ENCODE measurements around the gene MECR.

MECR gene, protein sequence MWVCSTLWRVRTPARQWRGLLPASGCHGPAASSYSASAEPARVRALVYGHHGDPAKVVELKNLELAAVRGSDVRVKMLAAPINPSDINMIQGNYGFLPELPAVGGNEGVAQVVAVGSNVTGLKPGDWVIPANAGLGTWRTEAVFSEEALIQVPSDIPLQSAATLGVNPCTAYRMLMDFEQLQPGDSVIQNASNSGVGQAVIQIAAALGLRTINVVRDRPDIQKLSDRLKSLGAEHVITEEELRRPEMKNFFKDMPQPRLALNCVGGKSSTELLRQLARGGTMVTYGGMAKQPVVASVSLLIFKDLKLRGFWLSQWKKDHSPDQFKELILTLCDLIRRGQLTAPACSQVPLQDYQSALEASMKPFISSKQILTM

DNA sequence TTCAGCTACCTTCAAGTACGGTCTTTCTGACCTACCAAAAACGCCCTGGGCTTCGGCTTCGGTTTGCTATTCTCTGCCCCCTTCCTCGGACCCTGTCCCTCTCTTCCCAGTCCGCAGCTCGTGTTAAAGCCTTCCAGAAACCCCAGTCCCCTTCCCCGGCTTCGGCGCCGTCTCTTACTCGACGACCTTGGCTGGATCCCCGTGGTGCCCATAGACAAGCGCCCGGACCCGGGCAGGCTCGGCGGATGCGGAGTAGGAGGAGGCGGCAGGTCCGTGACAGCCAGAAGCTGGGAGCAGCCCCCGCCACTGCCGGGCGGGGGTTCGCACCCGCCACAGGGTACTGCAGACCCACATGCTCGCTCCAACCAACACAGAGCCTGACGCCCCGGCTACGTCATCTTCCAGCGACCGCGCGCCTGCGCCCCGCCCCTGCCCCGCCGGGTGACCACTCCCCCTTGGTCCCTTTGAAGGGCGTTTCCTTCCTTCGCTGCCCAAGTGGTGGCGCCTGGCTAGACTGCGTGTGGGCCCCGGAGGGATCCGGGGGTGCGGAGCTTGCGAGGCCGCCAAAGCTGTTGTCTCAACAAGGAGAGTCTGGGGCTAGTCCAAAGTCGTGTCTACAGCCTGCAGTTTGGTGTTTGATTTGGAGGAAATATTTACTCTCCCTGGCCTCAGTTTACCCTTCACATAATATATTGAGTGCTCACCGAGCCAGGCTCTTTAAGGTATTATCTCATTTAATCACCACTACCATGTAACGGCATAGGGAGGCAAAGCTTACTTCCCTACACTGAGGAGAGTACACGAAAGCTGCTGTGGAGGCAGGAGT, at the start of gene MECR:
Gene MECR (minus strand): TSS at position 382 of the 826 bp plus-strand sequence. CDS start 28 bp downstream, at position 354.
- DNase-seq: peak; percentile 96

DNA sequence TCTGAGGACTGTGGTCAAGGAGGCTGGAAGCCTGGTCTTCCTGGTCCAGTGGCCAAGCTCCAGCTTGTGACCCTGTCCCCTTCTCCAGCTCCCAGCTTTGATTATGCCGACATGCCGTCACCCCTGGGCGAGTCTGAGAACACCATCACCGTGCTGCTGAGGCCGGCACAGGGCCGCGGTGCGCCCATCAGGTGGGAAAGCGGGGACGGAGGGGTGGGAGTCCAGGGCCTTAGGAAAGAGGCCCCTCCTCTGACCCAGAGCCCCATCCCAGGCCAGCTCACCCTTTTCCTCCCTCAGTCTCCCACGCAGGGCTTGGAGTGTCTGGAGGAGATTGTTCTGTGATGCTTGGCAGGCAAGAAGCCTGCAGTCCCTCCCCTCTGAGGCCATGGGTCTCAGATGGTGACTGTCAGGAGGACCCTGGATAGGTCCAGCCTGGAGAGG, 49.2 kb upstream of the MECR start:
- no peak for DNase-seq

DNA sequence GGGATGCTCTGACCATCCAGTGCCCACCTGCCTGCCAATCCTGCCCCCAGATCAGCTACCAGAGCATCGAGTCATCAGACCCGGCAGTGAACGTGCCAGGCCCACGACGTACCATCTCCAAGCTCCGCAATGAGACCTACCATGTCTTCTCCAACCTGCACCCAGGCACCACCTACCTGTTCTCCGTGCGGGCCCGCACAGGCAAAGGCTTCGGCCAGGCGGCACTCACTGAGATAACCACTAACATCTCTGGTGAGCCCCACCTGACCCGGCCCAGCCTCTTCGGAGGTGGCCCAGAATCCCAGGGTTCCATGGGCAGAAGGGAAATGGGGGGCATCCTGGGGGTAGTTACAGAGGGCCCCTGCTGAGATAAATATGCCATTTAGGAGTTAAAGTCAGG, 48.7 kb upstream of the MECR start:
- DNase-seq: no peak

DNA sequence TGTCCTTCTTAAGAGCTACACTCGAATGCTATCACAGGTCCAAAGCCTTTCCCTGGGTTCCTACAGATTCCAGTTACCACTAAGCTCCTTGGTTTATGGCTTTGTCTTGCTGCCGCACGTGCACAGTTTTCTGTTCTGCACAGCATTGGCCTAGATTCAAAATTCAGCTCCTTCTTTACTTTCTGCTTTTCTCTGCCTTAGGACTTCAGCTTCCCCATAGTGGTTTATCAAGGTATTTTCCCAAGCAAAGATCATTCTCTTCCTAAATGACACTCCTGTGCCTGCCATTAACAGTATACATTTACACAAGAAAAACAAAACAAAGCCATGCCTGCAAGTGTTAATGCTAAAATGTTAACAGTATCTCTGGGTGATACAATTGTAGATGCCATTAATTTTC, 47.4 kb upstream of the MECR start:
- no peak for DNase-seq

DNA sequence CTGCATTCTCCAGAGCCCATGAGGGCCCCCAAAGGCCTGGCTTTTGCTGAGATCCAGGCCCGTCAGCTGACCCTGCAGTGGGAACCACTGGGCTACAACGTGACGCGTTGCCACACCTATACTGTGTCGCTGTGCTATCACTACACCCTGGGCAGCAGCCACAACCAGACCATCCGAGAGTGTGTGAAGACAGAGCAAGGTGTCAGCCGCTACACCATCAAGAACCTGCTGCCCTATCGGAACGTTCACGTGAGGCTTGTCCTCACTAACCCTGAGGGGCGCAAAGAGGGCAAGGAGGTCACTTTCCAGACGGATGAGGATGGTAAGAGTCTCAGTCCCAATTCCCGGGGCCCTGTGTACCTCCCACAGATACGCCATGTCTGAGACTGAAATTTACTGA, 44.7 kb upstream of the MECR start:
- no peak for DNase-seq

DNA sequence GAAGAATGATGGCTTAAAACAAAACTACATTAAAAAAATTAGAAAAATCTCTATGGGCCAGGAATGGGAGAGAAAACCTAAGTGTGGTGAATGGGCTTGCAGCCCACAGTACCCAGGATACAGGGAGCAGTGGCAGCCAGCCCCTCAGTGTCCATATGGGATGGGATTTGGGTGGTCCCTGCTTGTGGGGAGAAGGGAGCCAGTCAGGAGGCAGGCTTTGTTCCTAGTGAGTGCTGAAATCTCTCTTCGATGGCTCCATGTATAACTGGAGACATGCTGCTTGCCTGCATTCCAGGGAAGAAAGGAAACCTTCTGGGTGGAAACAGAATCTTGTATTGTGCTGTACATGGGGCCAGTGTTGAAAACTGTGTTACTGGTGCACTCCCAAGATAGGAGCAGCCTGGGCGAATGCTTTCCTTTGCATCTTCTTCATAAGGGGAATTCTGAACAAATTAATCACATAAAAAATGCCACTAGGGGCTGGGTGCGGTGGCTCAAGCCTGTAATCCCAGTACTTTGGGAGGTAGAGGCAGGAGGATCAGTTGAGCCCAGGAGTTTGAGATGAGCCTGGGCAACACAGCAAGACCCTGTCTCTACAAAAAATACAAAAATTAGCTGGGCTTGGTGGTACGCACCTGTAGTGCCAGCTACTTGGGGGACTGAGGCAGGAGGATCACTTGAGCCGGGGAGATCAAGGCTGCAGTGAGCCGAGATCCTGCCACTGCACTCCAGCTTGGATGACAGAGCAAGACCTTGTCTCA, 41.6 kb upstream of the MECR start:
- DNase-seq: no peak

DNA sequence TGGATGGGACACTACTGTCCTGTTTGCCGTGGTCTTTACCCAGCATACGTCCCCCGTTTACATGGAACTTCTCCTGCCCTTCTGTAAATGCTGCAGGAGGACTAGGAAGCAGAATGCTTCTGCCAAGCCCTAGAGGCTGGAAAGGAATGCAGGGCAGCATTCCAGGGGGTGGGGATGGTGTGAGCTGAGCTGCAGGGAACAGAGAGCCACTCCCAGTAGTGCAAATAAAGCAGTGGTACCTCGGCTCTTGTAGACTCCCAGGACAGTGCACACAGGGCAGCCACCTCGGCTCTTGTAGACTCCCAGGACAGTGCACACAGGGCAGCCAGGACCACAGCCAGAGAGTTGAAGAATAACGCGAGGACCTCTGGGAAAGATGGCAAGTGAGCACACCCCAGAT, 41.0 kb upstream of the MECR start:
- no peak for DNase-seq

DNA sequence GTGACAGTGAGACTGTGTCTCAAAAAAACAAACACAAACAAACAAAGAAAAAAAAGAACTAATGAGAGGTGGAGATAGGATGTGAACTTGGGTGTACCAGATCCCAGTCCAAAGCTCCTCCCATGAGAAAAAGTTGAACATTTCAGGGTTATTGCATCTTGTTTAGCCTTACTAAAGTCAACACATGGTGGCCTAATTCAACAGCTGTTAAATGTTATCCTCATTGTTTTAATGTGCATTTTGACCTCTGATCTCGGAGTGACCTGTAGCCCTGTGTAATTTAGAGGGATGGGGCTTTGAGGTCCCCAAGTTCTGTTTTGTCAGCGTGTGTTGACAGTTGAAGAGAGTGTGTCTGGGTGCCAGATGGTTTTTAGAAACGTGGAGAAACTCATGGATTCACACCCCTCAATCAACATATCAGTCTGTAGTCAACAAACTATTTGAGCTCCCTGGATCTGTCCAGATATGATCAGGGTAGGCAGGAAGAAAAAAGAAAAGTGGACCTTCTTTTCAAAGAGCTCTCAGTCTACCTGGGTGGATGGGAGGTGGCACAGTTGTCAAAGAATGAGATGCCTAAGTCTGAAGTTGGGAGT, 40.3 kb upstream of the MECR start:
- no peak for DNase-seq

DNA sequence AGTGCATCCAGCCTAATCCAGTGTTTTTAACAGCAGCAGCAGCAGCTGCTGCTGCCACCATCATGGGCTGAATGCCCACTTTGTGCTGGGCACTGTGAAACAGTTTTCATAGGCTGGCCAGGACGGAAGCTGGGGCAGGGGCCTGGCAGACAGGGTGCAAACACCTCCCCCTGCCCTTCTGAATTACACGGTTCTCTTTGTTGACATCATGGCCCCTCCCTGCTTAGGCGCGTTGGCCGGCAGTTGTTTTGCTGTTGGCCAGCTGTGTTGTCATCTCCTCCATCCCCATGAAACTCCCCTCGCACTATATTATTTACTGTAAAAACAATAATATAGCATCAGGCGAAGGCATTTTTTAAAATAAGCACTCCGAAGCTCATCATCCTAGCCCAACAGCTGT, 38.6 kb upstream of the MECR start:
- DNase-seq: no peak

DNA sequence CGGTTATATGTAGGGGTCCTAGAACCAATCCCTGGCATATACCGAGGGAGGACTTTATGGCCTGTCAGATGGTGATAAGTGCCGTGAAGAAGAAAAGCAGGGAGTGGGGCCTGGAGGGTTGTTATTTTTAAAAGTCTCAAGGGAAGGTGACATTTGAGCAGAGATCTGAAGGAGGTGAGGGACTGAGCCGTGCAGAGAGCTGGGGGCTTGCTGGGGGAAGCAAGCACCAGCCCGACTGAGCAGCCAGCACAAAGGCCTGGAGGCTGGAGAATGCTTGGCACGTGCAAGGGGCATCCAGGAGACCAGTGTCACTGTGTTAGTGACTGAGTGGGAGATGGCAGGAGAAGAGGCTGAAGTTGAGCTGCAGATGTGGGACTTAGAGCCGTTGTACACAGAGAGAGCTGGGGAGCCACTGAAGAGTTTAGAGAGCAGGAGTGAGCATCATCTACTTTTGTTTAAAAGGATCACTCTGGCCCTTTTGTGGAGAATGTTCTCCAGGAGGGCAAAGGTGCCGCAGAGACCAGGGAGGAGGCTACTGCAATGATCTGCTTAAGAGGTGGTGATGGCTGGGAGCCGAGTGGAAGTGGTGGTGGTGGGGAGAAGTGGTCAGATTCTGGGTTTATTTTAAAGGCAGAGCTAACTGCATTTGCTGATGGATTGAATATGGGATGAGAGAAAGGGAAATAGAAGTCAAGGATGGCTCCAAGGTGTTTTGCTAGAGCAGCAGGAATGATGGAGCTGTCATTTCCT, 36.8 kb upstream of the MECR start:
- DNase-seq: no peak

DNA sequence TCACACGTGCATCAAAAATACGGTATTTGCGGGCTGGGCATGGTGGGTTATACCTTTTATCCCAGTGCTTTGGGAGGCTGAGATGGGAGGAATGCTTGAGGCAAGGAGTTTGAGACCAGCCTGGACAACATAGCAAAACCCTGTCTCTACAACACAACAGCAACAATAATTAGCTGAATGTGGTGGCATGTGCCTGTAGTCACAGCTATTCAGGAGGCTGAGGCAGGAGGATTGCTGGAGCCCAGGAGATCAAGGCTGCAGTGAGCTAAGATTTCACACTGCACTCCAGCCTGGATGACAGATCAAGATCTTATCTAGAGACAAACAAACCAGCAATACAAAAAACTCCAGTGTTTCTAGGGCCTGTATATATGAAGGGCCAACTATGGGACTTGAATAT, 36.2 kb upstream of the MECR start:
- no peak for DNase-seq

DNA sequence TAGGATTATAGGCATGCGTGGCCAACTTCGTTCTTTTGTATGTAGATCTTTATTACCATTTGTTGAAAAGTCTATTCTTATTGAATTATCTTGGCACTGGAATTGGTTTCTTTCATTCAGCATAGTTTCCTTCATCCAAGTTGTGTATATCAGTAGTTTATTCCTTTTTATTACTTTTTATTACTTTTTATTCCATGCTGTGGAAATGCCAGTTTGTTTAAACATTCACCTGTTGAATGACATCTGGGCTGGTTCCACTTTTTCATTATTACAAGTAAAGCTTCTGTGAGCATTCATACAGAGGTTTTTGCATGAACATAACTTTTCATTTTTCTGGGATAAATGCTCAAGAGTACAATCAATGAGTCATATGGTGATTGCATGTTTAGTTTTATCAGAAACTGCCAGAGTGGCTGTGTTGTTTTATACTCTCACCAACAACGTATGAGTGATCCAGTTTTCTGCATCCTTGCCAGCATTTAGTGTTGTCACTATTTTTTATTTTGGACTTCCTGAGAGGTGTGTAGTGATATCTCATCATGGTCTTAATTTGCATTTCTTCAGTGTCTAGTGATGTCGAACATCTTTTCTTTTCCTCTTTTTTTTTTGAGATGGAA, 34.1 kb upstream of the MECR start:
- DNase-seq: no peak

DNA sequence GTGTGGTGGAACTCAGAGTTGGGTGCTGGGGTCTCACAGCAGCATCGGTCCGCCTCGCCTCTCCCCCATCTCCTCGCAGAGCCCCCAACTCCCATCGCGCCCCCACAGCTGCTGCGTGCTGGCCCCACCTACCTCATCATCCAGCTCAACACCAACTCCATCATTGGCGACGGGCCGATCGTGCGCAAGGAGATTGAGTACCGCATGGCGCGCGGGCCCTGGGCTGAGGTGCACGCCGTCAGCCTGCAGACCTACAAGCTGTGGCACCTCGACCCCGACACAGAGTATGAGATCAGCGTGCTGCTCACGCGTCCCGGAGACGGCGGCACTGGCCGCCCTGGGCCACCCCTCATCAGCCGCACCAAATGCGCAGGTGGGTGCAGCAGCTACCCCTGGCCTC, 29.8 kb upstream of the MECR start:
- no peak for DNase-seq

DNA sequence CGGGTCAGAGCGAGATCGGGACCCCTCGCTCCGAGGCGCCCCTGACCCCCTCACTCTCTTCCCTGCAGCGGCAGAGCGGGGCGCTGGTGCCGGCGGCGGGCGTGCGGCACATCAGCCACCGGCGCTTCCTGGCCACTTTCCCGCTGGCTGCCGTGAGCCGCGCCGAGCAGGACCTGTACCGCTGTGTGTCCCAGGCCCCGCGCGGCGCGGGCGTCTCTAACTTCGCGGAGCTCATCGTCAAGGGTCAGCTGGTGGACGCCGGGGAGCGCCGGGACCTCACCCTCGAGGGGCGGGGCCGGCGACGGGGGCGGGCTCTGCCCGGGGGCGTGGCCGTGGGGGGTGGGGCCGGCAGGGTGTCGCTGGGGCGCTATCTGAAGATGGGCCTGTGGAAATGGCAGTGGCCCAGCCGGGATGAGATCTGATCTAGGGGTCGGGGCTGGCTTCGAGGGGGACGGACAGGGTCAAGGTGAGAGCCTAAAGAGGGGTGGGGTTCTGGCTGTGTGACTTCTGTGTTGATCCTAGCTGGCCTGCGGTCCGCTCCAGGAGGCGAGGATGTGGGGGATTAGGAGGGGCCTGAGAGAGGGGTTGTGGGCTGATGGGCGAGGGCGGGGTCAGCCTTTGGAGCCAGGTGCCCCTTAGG, 29.2 kb upstream of the MECR start:
- DNase-seq: peak; percentile 22

DNA sequence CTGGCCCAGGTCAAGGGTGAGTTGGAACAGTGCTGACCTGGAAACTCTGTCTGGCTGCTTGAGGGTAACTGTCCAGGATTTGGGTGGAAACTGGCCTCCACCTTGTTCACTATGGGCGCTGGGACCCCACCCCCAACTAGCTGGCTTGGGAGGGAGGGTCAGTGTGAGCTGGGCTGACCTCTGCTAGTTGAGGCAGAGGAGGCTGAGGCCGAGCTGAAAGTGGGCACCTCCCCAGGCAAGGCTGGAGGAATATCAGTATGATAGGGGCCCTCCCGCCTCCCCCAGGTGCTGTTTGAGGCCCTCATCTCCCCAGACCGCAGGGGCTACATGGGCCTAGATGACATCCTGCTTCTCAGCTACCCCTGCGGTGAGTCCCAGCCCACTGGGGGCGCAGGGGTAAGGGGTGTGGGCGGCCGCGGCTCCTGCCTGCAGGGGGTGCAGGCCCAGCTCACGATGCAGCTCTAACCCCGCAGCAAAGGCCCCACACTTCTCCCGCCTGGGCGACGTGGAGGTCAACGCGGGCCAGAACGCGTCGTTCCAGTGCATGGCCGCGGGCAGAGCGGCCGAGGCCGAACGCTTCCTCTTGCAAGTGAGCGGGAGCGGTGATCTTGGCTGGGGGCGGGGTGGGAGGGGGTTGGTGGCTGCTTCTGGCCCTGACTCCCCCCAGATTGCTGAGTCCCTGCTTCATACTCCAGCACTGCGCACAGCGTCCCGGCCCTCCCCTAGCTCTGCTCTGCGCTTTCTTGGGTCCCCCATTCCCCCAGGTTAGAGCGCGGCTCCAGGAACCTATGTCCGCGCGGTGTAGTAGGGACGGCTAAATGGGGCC, 28.5 kb upstream of the MECR start:
- DNase-seq: no peak

DNA sequence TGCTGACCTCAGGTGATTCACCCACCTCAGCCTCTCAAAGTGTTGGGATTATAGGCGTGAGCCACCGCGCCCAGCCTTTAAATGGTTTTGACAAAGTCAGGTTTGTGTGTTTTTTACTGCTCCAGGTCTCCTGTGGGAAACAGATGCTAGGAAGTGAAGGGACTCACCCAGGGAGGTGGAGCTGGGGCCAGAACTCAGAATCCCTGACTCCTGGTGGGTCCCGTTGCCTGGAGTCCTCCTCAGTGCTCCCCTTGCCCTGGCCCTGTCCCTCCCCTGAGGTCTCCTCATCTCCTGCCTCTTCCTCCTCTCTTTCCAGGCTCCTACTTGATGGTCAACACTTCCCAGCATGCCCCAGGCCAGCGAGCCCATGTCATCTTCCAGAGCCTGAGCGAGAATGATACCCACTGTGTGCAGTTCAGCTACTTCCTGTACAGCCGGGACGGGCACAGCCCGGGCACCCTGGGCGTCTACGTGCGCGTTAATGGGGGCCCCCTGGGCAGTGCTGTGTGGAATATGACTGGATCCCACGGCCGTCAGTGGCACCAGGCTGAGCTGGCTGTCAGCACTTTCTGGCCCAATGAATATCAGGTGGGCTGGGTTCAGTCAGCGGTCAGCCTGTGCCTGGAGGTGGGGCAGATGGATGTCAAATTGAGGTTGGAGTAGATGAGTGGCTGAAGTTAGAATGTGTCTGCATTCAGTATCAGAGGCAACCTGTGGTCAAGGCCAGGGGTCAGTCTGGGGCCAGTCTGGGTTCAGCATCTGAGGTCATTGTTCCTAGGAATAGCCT, 27.6 kb upstream of the MECR start:
- no peak for DNase-seq

DNA sequence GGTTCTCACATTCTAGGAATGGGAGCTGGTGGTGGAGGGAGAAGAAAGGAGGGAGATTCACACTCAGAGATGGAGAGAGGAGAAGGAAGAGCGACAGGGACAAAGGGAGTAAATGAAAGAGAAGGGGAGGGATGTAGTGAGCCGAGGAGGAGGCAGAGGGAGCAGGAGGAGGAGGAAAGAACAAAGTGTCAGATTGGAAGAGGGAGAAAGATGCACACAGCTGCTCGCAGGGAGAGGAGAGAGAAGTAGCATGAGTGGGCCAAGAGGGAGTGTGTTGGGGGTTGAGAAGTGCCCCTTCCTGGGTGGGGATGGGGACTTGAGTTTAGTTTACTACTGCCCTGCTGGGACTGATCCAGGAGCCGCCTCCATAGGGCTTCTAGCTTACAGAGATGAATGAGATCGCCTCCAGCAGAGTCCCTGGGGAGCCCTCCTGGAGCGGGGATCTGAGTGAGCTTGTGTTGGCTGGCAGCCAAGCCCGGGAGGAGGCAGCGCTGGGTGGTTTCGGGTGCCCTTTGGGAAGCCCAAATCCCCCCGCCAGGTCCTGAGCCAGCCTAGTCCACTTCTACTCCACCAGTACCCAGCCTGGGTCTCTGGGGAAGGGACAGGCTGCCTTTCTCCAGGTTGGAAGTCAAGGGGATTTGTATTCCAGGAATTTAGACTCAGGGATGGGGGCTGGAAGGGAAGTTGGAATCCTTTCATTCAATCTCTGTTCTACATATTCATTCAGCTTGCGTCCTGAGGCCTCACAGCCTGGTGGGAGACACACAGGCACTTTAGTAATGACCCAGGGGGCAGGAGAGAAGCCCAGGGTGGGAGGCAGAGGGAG, 26.5 kb upstream of the MECR start:
- no peak for DNase-seq

DNA sequence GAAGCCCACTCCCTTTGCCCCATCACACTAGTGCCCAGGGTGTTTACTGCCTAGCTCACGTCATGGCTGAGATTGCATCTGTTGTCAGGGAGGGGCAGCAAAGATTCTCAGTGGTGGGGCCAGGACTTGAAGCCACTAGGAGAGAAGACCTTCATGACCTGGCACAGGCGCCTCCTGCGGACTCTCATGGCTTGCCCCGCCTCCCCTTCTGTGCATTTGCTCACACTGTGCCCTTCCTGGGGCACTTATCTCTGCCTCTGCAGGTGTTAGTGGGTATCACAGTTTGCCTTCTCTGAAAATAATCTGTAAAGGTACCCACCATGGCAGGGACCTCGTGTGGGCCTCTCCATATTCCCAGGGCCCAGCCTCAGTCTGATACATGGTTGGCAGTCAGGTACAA, 25.7 kb upstream of the MECR start:
- no peak for DNase-seq
